ENCODE results near the gene HPSE2. TPM values are rescaled to one million over a fixed set of nuclear protein-coding genes. Genes with fewer than 3 reads are reported as not detected.

The HPSE2 gene
- total and polyA plus RNA-seq, 5 experiments from 2014 or later = 0.07 TPM; not detected in 4

DNA sequence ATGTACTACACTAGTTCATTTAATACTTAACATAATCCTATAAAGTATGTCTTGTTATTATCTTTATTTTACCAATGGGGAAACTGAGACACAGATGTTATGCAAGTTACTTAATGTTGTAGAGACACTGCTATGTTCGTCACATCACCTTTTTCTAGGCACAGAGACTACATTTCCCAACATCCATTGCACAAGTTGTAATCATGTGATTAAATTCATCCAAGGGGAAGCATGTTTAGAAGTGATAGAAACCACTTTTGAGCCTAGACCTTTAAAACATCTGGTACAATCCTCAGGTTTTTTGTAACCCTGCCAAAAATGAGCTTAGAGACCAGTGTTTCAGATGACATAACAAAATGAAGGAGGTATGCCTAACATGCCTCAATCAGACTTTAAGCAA lies 402.1 kb downstream of the HPSE2 start:
- no peak overlapping the region for H3K4me3 Mint-ChIP-seq
- ATAC-seq (no peak), DNase-seq (no peak)
- no peaks in the 10 kb centered on the region for H3K36me3 Mint-ChIP-seq
- H3K4me1 Mint-ChIP-seq = no peaks in the 10 kb centered on the region
- POLR2A ChIA-PET = no interaction called here
- H3K9me3 Mint-ChIP-seq = peaks cover 0 to 8% (median 2%) of the 10 kb centered on the region in 9 donors
- H3K27ac Mint-ChIP-seq = no peak overlapping the region
- peaks cover 0 to 5% (median 4%) of the 10 kb centered on the region in 5 donors for H3K27me3 Mint-ChIP-seq

GRCh38 chr10:98832738-98833137 lies 402.9 kb downstream of the HPSE2 start:
- no peak for ATAC-seq
- H3K27ac Mint-ChIP-seq = no peak overlapping the region
- no peak overlapping the region for H3K4me3 Mint-ChIP-seq
- H3K27me3 Mint-ChIP-seq = peaks cover 0 to 7% (median 4%) of the 10 kb centered on the region in 5 donors
- no peak for DNase-seq
- POLR2A ChIA-PET = no interaction called here
- no peaks in the 10 kb centered on the region for H3K36me3 Mint-ChIP-seq
- H3K9me3 Mint-ChIP-seq = peaks cover 0 to 14% (median 2%) of the 10 kb centered on the region in 9 donors
- no peaks in the 10 kb centered on the region for H3K4me1 Mint-ChIP-seq

- no peaks in the 10 kb centered on the region for H3K4me1 Mint-ChIP-seq
- peaks cover 0 to 7% (median 4%) of the 10 kb centered on the region in 5 donors for H3K27me3 Mint-ChIP-seq
- POLR2A ChIA-PET = no interaction called here
- ATAC-seq (no peak), DNase-seq (no peak)
- peaks cover 0 to 14% (median 2%) of the 10 kb centered on the region in 9 donors for H3K9me3 Mint-ChIP-seq
- H3K27ac Mint-ChIP-seq = no peak overlapping the region
- H3K36me3 Mint-ChIP-seq = no peaks in the 10 kb centered on the region
- no peak overlapping the region for H3K4me3 Mint-ChIP-seq
Measured at GRCh38 chr10:98832196-98832595, 403.5 kb downstream of the HPSE2 start.

DNA sequence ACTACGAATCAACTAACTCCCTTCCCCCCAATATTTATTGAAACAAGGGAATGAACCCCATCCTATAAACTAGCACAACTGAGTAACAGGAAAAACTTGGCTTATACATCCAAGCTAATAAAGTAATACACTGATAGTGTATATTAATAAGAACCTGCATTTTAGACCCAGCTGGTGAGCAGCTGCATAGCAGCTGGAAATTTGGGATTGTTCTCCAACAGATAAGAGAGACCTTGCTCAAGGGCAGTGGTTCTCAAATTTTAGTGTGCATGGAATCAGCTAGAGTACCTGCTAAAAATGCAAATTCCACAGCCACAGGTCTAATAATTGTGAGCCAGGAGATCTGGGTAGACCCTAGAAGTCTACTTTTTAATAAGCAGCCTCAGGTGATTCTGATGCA lies 404.3 kb downstream of the HPSE2 start:
- Mint-ChIP-seq H3K36me3 (no peaks in the 10 kb centered on the region), H3K27me3 (peaks cover 0 to 7% (median 4%) of the 10 kb centered on the region in 5 donors), H3K27ac (no peak overlapping the region), H3K4me1 (no peaks in the 10 kb centered on the region), H3K9me3 (peaks cover 0 to 14% (median 2%) of the 10 kb centered on the region in 9 donors), H3K4me3 (no peak overlapping the region)
- POLR2A ChIA-PET = no interaction called here
- DNase-seq = no peak
- no peak for ATAC-seq

DNA sequence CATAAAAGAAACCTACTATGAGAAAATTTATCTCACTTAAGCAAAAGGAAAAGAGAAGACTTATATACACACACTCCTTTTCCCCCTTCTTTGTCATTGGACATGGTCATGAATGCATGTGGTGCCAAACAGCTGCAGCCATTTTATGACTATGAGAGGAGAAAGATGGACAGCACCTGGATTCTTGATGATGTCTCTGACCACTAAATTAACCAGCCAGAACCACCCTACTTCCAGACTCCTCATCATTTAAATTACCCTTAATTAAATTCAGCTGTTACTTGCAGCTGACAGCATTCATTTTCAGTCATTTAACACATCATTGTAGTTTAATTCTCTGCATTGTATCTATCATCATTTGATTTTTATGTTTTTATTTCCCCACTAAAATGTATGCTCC lies 409.9 kb downstream of the HPSE2 start:
- H3K36me3 Mint-ChIP-seq = no peaks in the 10 kb centered on the region
- peaks cover 0 to 12% (median 4%) of the 10 kb centered on the region in 5 donors for H3K27me3 Mint-ChIP-seq
- H3K27ac Mint-ChIP-seq = no peak overlapping the region
- H3K9me3 Mint-ChIP-seq = peaks cover 0 to 14% (median 2%) of the 10 kb centered on the region in 9 donors
- no peak overlapping the region for H3K4me3 Mint-ChIP-seq
- H3K4me1 Mint-ChIP-seq = no peaks in the 10 kb centered on the region
- POLR2A ChIA-PET = no interaction called here
- DNase-seq (no peak), ATAC-seq (no peak)

- Mint-ChIP-seq H3K4me3 (no peak overlapping the region), H3K27ac (no peak overlapping the region), H3K9me3 (peaks cover 0 to 5% (median 0%) of the 10 kb centered on the region in 9 donors), H3K36me3 (no peaks in the 10 kb centered on the region), H3K27me3 (peaks cover 0 to 10% (median 1%) of the 10 kb centered on the region in 5 donors), H3K4me1 (no peaks in the 10 kb centered on the region)
- ATAC-seq (no peak), DNase-seq (no peak)
- POLR2A ChIA-PET = no interaction called here
Measured at GRCh38 chr10:98817396-98817795, 418.3 kb downstream of the HPSE2 start.

GRCh38 chr10:98815039-98815885 lies 420.4 kb downstream of the HPSE2 start:
- no peak overlapping the region for H3K27ac Mint-ChIP-seq
- no peak overlapping the region for H3K4me3 Mint-ChIP-seq
- DNase-seq = no peak
- no peaks in the 10 kb centered on the region for H3K36me3 Mint-ChIP-seq
- H3K9me3 Mint-ChIP-seq = peaks cover 0 to 5% (median 0%) of the 10 kb centered on the region in 9 donors
- ATAC-seq = no peak
- H3K27me3 Mint-ChIP-seq = peaks cover 1 to 10% (median 3%) of the 10 kb centered on the region in 5 donors
- POLR2A ChIA-PET = no interaction called here
- no peaks in the 10 kb centered on the region for H3K4me1 Mint-ChIP-seq

DNA sequence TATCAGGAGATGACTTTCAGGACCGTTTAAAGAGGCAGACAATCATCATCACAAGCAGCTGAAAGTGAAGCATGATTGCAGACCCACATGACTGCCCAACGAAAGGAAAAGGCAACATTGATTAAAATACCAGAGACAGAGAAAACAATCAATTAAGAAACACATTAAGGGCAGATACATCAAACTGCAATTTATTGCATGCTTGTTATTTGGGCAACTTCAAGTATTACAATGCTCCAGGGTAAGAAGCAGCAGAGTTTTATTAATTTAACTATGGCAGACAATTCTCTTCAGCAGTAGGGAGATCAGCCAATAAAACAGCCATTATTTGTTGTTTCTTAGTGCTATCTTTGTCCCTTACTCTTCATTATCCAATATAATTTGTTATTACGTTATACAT lies 421.2 kb downstream of the HPSE2 start:
- Mint-ChIP-seq H3K27me3 (peaks cover 1 to 10% (median 3%) of the 10 kb centered on the region in 5 donors), H3K36me3 (no peaks in the 10 kb centered on the region), H3K9me3 (peaks cover 0 to 5% (median 0%) of the 10 kb centered on the region in 9 donors), H3K27ac (no peak overlapping the region), H3K4me1 (no peaks in the 10 kb centered on the region), H3K4me3 (no peak overlapping the region)
- POLR2A ChIA-PET = no interaction called here
- no peak for ATAC-seq
- no peak for DNase-seq

GRCh38 chr10:98808282-98808892 lies 427.3 kb downstream of the HPSE2 start:
- POLR2A ChIA-PET = no interaction called here
- no peak for DNase-seq
- no peak overlapping the region for H3K4me3 Mint-ChIP-seq
- ATAC-seq = no peak
- no peaks in the 10 kb centered on the region for H3K4me1 Mint-ChIP-seq
- H3K27ac Mint-ChIP-seq = no peak overlapping the region
- no peaks in the 10 kb centered on the region for H3K9me3 Mint-ChIP-seq
- H3K27me3 Mint-ChIP-seq = peaks cover 0 to 8% (median 3%) of the 10 kb centered on the region in 5 donors
- no peaks in the 10 kb centered on the region for H3K36me3 Mint-ChIP-seq

GRCh38 chr10:98800263-98800662 lies 435.4 kb downstream of the HPSE2 start:
- peaks cover 0 to 5% (median 0%) of the 10 kb centered on the region in 3 donors for H3K36me3 Mint-ChIP-seq
- no peaks in the 10 kb centered on the region for H3K4me1 Mint-ChIP-seq
- peaks cover 4 to 15% (median 10%) of the 10 kb centered on the region in 5 donors for H3K27me3 Mint-ChIP-seq
- no peak overlapping the region for H3K27ac Mint-ChIP-seq
- ATAC-seq = no peak
- POLR2A ChIA-PET = no interaction called here
- H3K9me3 Mint-ChIP-seq = peaks cover 0 to 10% (median 2%) of the 10 kb centered on the region in 9 donors
- H3K4me3 Mint-ChIP-seq = no peak overlapping the region
- DNase-seq = no peak

GRCh38 chr10:98795467-98795866 lies 440.2 kb downstream of the HPSE2 start:
- Mint-ChIP-seq H3K36me3 (peaks cover 0 to 5% (median 0%) of the 10 kb centered on the region in 3 donors), H3K27me3 (peaks cover 5 to 15% (median 10%) of the 10 kb centered on the region in 5 donors), H3K9me3 (peaks cover 0 to 10% (median 0%) of the 10 kb centered on the region in 9 donors), H3K4me3 (no peak overlapping the region), H3K27ac (no peak overlapping the region), H3K4me1 (no peaks in the 10 kb centered on the region)
- ATAC-seq = no peak
- no peak for DNase-seq
- POLR2A ChIA-PET = no interaction called here

DNA sequence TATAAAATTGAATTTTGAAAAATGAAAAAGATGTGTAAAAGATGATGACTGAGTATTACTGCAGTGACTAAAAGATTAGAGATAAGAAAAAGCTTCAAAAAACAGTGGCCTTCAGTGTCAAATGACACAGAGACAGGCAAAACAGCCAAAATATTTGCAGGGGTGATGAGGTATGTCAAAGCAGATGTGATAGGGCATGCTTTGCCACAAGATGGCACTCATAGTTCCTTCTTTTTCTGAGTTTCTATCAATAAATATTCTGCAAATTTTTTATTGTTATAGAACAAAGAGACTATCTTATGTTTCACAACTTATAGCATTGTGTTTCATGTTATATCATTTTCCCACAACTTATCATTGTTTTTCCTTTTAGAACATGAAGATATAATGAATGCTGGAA lies 444.8 kb downstream of the HPSE2 start:
- Mint-ChIP-seq H3K27me3 (peaks cover 2 to 17% (median 9%) of the 10 kb centered on the region in 5 donors), H3K4me3 (no peak overlapping the region), H3K4me1 (no peaks in the 10 kb centered on the region), H3K27ac (no peak overlapping the region), H3K9me3 (peaks cover 0 to 4% (median 1%) of the 10 kb centered on the region in 9 donors), H3K36me3 (peaks cover 0 to 3% (median 0%) of the 10 kb centered on the region in 3 donors)
- no peak for ATAC-seq
- POLR2A ChIA-PET = no interaction called here
- no peak for DNase-seq

- Mint-ChIP-seq H3K4me1 (no peaks in the 10 kb centered on the region), H3K27me3 (peaks cover 0 to 10% (median 3%) of the 10 kb centered on the region in 5 donors), H3K4me3 (no peak overlapping the region), H3K9me3 (peaks cover 0 to 2% (median 0%) of the 10 kb centered on the region in 9 donors), H3K27ac (no peak overlapping the region), H3K36me3 (no peaks in the 10 kb centered on the region)
- DNase-seq = no peak
- no peak for ATAC-seq
- POLR2A ChIA-PET = no interaction called here
Measured at GRCh38 chr10:98778277-98778759, 457.3 kb downstream of the HPSE2 start.
